ENCODE measurements around the gene ALDH9A1.
"Not testable (repeated sequence)": the region's sequence is repeated elsewhere in the genome, so short reads cannot be mapped to it uniquely, and the experiment has no call there.

Gene ALDH9A1

DNA sequence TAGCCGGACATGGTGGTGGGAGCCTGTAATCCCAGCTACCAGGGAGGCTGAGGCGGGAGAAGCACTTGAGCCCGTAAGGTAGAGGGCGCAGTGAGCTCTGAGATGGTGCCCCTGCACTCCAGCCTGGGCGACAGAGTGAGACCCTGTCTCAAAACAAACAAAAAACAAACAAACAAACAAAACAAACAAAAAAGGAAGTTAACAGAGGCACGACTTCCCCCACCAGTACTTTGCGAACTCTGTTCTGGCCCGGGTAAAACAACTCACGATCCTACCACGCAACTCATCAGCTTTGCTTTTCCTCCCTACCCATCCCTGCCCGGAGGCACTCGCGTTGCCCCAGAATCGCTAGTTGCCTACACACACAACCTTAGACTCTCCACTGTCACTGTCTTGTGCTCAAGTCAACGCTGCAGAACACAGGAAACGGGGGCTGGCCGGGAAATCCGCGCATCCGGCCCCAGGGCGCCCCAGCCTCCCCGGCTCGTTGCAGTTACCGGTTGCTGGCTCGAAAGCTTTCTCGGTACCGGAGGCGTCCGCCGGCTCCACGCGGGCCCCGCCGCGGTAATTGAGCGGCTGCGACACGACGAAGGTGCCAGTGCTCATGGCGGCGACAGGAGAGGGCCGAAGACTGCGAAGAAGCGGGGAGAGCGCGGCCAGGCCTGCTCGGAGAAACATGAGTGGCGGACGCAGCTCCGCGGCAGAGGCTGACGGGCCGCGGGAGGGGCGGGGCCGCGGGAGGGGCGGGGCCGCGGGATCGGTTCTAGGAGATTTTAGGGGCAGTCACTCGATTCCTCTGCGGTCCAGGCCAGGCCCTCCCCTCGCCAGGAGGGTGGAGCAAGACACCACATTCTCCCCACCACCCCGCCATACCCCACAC, at the start of gene ALDH9A1:
Gene ALDH9A1 (minus strand): TSS at position 682 of the 880 bp plus-strand sequence. CDS start 4 bp downstream, at position 678.
- Histone ChIP-seq H3K4me1 (ENCODE audit: control insufficient read depth, insufficient read depth, low read length) (no peaks in the 10 kb centered on the region), H3K27me3 (ENCODE audit: control insufficient read depth, insufficient read depth, low read length) (no peaks in the 10 kb centered on the region), H3K9me3 (ENCODE audit: control insufficient read depth, insufficient read depth, low read length) (no peaks in the 10 kb centered on the region), H3K9ac (ENCODE audit: low read depth, low read length) (peak within 1 kb of the TSS; percentile 92), H3K4me3 (ENCODE audit: low read depth, low read length) (peak within 1 kb of the TSS; percentile 97), H3K36me3 (ENCODE audit: control insufficient read depth, insufficient read depth, low read length) (no peaks in the 10 kb centered on the region)

DNA sequence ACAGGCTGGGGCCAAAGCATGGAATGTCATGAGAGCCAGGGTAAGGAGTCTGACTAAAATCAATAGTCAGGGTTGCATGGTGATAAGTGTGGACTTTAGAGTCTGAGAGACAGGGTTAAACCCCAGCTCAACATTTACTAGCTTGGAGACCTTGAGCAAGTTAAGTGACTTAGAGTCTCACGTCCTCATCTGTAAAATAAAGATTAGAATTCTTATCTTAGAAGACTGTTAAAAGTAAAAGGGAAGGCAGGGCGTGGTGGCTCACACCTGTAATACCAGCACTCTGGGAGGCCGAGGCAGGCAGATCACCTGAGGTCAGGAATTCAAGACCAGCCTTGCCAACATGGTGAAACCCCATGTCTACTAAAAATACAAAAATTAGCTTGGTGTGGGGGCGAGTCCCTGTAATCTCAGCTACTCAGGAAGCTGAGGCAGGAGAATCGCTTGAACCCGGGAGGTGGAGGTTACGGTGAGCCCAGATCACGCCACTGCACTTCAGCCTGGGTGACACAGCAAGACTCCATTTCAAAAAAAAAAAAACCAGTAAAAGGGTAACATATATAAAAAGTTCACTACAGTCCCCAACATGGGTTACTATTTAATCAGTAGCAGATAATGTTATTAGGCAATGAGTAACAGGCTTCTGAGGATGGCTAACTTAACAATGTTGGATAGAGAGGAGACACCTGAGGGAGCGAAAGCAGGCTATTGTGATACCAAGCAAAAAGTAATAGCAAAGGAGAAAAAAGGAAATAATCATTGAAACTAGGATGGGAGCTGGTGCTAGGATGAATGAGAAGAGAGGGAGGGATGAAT, 49.5 kb upstream of the ALDH9A1 start:
- Histone ChIP-seq H3K4me3 (ENCODE audit: low read depth, low read length) (no peak overlapping the region), H3K4me1 (ENCODE audit: control insufficient read depth, insufficient read depth, low read length) (no peaks in the 10 kb centered on the region), H3K9ac (ENCODE audit: low read depth, low read length) (no peak overlapping the region), H3K27me3 (ENCODE audit: control insufficient read depth, insufficient read depth, low read length) (no peaks in the 10 kb centered on the region), H3K36me3 (ENCODE audit: control insufficient read depth, insufficient read depth, low read length) (no peaks in the 10 kb centered on the region), H3K9me3 (ENCODE audit: control insufficient read depth, insufficient read depth, low read length) (no peaks in the 10 kb centered on the region)

DNA sequence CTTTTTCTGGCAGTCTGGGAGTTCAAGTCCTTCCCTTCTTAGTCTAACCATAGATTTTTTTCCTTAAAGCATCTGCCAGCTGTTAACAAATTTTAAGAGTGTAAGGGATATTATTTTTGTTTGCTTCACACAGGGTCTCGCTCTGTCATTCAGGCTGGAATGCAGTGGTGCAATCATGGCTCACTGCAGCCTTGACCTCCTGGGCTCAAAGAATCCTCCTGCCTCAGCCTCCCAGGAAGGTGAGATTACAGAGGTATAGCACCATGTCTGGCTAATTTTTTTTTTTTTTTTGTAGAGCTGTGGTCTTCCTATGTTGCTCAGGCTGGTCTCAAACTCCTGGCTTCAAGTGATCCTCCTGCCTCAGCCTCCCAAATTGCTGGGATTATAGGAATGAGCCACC, 46.6 kb upstream of the ALDH9A1 start:
- not testable (repeated sequence) for H3K4me1 ChIP-seq (ENCODE audit: control insufficient read depth, insufficient read depth, low read length); H3K9ac ChIP-seq (ENCODE audit: low read depth, low read length); H3K27me3 ChIP-seq (ENCODE audit: control insufficient read depth, insufficient read depth, low read length); H3K36me3 ChIP-seq (ENCODE audit: control insufficient read depth, insufficient read depth, low read length); H3K4me3 ChIP-seq (ENCODE audit: low read depth, low read length); H3K9me3 ChIP-seq (ENCODE audit: control insufficient read depth, insufficient read depth, low read length)

DNA sequence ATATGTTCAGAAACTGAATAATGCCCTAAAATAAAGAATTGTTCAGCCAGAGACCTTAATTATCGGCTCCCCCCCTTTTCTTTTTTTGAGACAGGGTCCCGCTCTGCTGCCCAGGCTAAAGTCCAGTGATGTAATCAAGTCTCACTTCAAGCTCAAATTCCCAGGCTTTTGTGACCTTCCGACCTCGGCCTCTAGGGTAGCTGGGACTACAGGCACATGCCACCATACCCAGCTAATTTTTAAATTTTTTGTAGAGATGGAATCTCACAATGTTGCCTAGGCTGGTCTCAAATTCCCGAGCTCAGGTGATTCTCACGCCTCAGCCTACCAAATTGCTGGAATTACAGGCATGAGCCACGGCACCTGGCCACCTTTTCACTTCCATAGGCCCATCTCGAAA, 43.8 kb upstream of the ALDH9A1 start:
- H3K4me3 ChIP-seq (ENCODE audit: low read depth, low read length), result no peak overlapping the region
- no peak overlapping the region for H3K9ac ChIP-seq (ENCODE audit: low read depth, low read length)
- no peaks in the 10 kb centered on the region for H3K27me3 ChIP-seq (ENCODE audit: control insufficient read depth, insufficient read depth, low read length)
- H3K36me3 ChIP-seq (ENCODE audit: control insufficient read depth, insufficient read depth, low read length), result no peaks in the 10 kb centered on the region
- H3K4me1 ChIP-seq (ENCODE audit: control insufficient read depth, insufficient read depth, low read length), result no peaks in the 10 kb centered on the region
- H3K9me3 ChIP-seq (ENCODE audit: control insufficient read depth, insufficient read depth, low read length), result no peaks in the 10 kb centered on the region

DNA sequence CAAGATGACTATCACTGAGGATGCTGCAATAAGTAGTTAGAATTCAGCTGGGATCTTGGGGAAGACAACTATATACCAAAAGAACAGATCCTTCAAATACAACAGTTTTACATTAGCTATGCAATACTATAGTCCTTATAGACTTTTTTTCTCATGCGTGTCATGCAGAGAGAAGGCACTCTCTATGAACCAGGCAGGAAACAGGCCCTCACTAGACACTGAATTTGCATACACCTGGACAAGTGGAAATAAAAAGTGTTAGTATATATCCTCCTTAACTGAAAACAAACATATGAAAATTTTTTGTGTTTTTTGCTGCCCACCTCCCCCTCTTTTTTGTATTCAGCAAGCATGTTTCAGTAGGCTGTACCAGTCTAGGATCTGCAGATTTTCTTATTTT, 40.4 kb upstream of the ALDH9A1 start:
- no peak overlapping the region for H3K4me3 ChIP-seq (ENCODE audit: low read depth, low read length)
- no peaks in the 10 kb centered on the region for H3K36me3 ChIP-seq (ENCODE audit: control insufficient read depth, insufficient read depth, low read length)
- H3K9me3 ChIP-seq (ENCODE audit: control insufficient read depth, insufficient read depth, low read length), result no peaks in the 10 kb centered on the region
- H3K27me3 ChIP-seq (ENCODE audit: control insufficient read depth, insufficient read depth, low read length), result no peaks in the 10 kb centered on the region
- H3K4me1 ChIP-seq (ENCODE audit: control insufficient read depth, insufficient read depth, low read length), result no peaks in the 10 kb centered on the region
- H3K9ac ChIP-seq (ENCODE audit: low read depth, low read length), result no peak overlapping the region

DNA sequence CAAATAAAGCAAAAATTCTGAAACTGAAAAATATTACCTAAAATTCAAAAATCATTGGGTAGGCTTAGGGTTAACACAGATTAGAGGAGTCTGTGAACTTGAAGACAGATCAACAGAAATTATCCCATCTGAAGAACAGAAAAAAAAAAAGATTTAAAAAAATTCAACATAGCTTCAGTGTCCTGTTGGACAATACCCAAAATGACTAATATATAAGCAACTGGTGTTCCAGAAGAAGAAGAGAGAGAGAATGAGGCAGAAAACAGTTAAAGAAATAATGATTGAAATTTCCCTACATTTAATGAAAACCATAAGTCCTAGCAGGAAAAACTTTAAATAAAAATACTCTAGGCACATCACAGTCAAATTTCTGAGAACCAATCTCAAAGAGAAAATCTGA, 38.8 kb upstream of the ALDH9A1 start:
- no peaks in the 10 kb centered on the region for H3K27me3 ChIP-seq (ENCODE audit: control insufficient read depth, insufficient read depth, low read length)
- no peaks in the 10 kb centered on the region for H3K9me3 ChIP-seq (ENCODE audit: control insufficient read depth, insufficient read depth, low read length)
- H3K9ac ChIP-seq (ENCODE audit: low read depth, low read length), result no peak overlapping the region
- H3K36me3 ChIP-seq (ENCODE audit: control insufficient read depth, insufficient read depth, low read length), result no peaks in the 10 kb centered on the region
- H3K4me1 ChIP-seq (ENCODE audit: control insufficient read depth, insufficient read depth, low read length), result no peaks in the 10 kb centered on the region
- H3K4me3 ChIP-seq (ENCODE audit: low read depth, low read length), result no peak overlapping the region

DNA sequence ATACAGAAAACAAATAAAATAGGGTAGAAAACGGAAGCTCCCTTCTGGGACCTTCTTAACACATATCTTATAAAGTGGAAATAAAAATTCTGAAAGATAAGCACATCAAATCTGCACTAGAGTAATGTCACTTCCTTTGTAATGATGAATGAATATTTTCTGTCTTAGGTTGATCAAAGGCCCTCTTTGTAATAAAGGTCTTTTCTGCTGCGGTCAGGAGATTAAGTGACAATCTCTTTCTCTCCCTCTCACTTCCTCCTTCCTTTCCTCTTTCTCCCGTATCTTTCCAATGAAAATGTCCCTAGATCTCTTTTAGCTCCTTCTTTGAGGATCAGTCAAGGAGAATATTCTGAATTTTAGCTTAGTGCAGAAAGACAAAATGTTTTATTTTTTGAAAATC, 36.5 kb upstream of the ALDH9A1 start:
- H3K9me3 ChIP-seq (ENCODE audit: control insufficient read depth, insufficient read depth, low read length), result no peaks in the 10 kb centered on the region
- no peak overlapping the region for H3K4me3 ChIP-seq (ENCODE audit: low read depth, low read length)
- H3K9ac ChIP-seq (ENCODE audit: low read depth, low read length), result no peak overlapping the region
- H3K36me3 ChIP-seq (ENCODE audit: control insufficient read depth, insufficient read depth, low read length), result no peaks in the 10 kb centered on the region
- H3K27me3 ChIP-seq (ENCODE audit: control insufficient read depth, insufficient read depth, low read length), result no peaks in the 10 kb centered on the region
- no peaks in the 10 kb centered on the region for H3K4me1 ChIP-seq (ENCODE audit: control insufficient read depth, insufficient read depth, low read length)

DNA sequence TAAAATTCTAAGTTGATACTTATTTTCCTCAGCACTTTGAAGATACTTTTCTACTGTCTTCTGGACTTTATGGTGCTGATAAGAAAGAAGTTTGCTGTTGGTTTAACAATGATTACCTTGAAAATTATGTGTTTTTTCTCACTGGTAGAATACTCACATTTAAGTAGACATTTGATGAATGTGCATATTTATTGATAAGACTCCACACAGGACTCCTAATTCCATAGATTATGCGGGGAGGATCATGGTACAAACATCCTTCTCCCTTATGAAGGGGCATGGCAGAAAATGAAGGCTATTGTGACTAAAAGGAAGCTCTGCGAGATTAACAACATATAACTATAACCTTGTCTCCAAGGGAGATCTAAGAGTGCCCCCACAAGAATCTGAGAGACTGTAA, 28.5 kb upstream of the ALDH9A1 start:
- Histone ChIP-seq H3K36me3 (ENCODE audit: control insufficient read depth, insufficient read depth, low read length) (no peaks in the 10 kb centered on the region), H3K9me3 (ENCODE audit: control insufficient read depth, insufficient read depth, low read length) (no peaks in the 10 kb centered on the region), H3K4me1 (ENCODE audit: control insufficient read depth, insufficient read depth, low read length) (no peaks in the 10 kb centered on the region), H3K9ac (ENCODE audit: low read depth, low read length) (no peak overlapping the region), H3K27me3 (ENCODE audit: control insufficient read depth, insufficient read depth, low read length) (no peaks in the 10 kb centered on the region), H3K4me3 (ENCODE audit: low read depth, low read length) (no peak overlapping the region)

DNA sequence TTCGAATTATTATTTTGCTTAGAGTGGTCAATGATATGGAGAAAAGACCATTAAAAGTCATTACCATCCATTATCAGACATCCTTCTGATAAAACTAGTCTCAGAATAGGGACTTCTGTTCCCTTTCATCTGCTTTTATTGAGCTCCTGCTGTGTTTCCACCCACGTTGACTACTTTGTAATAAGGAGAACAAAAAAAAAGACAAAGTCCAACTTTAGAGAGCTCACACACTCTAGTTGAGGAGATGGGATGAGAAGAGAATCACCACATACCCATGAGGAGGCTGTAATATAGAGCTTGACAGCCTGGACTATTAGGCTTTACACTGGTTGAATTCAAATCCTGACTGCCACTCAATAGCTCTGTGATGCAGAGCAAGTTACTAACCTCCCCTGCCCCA, 27.8 kb upstream of the ALDH9A1 start:
- Histone ChIP-seq H3K36me3 (ENCODE audit: control insufficient read depth, insufficient read depth, low read length) (no peaks in the 10 kb centered on the region), H3K9me3 (ENCODE audit: control insufficient read depth, insufficient read depth, low read length) (no peaks in the 10 kb centered on the region), H3K27me3 (ENCODE audit: control insufficient read depth, insufficient read depth, low read length) (no peaks in the 10 kb centered on the region), H3K4me3 (ENCODE audit: low read depth, low read length) (no peak overlapping the region), H3K9ac (ENCODE audit: low read depth, low read length) (no peak overlapping the region), H3K4me1 (ENCODE audit: control insufficient read depth, insufficient read depth, low read length) (no peaks in the 10 kb centered on the region)

DNA sequence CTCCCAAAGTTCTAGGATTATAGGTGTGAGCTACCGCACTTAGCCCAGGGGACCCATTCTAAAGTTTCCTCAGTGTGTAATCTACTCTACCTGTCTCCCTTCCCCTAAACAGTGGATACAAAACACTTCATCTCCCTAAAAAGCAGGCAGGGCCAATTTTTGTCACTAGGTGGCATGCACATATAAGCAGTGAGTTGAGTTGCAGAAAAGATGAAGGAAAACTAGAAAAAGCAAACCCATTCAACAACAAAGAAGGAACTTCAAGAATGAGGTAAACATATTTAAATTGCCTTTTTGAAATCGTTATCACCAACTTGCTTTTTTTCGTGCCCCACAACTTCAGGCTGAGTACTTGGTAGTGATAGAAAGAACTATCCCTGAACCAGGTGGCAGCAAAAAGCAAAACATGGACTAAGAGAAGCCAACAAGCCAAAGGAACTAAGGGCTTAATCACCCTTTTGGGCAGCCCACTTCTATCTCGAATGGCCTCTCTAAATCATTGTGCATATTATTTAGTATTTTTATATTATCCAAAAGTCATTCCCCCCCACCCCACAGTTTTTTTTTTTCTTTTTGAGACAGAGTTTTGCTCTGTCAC, 19.7 kb upstream of the ALDH9A1 start:
- H3K9me3 ChIP-seq (ENCODE audit: control insufficient read depth, insufficient read depth, low read length), result no peaks in the 10 kb centered on the region
- no peaks in the 10 kb centered on the region for H3K27me3 ChIP-seq (ENCODE audit: control insufficient read depth, insufficient read depth, low read length)
- H3K36me3 ChIP-seq (ENCODE audit: control insufficient read depth, insufficient read depth, low read length), result no peaks in the 10 kb centered on the region
- H3K9ac ChIP-seq (ENCODE audit: low read depth, low read length), result no peak overlapping the region
- no peak overlapping the region for H3K4me3 ChIP-seq (ENCODE audit: low read depth, low read length)
- H3K4me1 ChIP-seq (ENCODE audit: control insufficient read depth, insufficient read depth, low read length), result no peaks in the 10 kb centered on the region

DNA sequence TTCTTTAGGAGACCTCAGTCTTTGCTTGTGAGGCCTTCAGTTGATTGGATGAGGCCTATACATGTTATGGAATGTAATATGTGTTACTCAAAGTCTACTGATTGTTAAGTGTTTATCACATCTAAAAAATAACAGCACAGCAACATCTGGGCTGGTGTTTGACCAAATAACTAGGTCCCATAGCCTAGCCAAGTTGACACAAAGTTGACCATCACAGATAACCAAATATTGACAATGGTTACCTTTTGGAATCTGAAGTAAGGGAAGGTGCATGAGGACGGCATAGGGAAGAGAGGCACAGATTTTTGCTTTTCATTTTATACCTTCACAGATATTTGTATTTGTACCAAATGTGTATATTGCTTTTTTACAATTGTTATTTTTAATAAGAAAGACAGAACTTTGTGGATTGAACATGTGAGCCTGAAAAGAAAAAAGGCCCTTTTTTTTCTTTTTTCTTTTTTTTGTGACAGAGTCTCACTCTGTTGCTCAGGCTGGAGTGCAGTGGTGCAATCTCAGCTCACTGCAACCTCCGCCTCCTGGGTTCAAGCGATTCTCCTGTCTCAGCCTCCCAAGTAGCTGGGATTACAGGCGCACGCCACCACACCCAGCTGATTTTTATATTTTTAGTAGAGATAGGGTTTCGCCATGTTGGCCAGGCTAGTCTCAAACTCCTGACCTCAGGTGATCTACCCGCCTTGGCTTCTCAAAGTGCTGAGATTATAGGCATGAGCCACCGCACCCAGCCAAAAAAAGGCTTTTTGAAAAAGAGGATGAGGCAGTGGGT, 18.1 kb upstream of the ALDH9A1 start:
- H3K27me3 ChIP-seq (ENCODE audit: control insufficient read depth, insufficient read depth, low read length); H3K9ac ChIP-seq (ENCODE audit: low read depth, low read length); H3K36me3 ChIP-seq (ENCODE audit: control insufficient read depth, insufficient read depth, low read length); H3K4me1 ChIP-seq (ENCODE audit: control insufficient read depth, insufficient read depth, low read length); H3K4me3 ChIP-seq (ENCODE audit: low read depth, low read length); H3K9me3 ChIP-seq (ENCODE audit: control insufficient read depth, insufficient read depth, low read length): not testable (repeated sequence)

Data from iPS-15b (cell line).